T-helper 2 cell (primary cell): ENCODE data around the gene ARL6IP5.

ENCODE experiments used
- DNase-seq, 5 experiments: peaks; one replicate each; pipeline versions ENCODE4 v3.0.0 to v3.0.0-alpha.2; 2012 to 2022

ARL6IP5 gene

DNA sequence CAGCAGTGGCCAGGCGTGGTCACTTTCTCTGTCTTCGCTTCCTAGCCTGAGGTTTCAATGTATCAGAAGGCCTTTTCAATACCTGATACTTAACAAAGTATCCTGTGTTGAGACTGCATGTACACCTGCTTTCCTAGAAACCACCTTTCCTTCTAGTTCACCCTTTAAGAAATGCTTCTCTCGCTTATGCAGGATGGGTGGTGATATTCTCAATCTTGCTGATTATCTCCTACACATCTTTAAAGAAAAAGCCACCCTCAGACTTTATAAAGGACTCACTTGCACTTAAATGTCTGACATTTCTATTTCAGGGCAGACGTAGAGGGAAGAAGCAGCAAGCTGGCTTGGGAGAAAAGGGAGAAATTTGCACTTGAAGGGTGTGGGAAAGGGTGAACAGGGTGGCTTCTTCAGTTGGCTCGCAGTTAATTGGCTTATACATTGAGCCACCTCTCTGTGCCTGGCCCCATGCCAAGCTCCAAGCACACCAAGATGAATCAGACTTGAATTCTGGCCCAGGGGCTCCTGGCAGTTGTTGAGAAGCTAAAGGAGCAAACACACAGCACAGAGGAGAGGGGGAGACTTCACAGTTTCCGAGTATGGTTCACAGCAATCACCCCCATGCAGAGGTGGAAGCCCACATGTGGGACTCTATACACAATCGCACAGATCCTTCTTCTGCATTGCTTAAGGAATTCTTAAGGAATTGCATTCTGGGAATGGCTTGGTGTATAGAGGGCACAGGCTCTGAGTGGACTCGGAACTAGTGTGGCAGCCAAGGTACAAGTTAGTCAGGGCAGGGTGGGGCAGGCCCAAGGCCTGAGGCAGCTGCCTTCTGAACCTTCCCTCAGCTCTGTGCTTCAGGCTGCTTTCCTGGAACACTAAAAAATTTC is 1.3 kb downstream of the ARL6IP5 start:
- DNase-seq: peak in 3 of 5 experiments; percentile 50 to 82 (median 60)

DNA sequence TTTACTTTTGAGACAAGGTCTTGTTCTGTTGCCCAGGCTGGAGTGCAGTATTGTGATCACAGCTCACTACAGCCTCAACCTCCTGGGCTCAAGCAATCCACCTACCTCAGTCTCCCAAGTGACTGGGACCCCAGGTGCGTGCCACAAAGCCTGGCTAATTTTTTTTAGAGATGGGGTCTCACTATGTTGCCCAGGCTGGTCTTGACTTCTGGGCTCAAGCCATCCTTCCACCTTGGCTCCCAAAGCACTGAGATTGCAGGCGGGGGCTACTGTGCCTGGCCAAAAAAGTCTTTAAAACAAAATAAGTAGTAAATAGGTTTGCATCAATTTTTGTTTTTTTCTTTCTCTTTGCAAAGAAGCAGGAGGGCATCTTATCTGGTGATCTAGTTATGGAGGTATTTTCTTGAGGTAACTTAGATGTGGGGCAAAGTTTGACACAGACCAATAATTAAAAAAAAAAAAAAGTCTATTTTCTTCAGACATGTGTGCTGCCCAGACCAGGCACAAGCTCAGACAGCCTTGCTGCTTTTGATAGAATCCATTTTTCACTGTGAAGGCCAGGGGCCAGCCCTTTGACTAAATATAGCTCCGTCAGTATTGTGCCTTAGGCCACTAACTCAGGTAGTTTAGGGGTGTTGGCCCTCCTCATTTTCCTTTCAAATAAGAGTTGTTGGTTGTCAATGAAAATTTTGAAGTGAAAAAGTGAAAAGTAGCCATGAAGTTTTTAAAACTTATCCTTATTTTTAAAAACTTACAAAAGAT is 2.5 kb downstream of the ARL6IP5 start:
- DNase-seq: peak in 1 of 5 experiments; percentile 62

DNA sequence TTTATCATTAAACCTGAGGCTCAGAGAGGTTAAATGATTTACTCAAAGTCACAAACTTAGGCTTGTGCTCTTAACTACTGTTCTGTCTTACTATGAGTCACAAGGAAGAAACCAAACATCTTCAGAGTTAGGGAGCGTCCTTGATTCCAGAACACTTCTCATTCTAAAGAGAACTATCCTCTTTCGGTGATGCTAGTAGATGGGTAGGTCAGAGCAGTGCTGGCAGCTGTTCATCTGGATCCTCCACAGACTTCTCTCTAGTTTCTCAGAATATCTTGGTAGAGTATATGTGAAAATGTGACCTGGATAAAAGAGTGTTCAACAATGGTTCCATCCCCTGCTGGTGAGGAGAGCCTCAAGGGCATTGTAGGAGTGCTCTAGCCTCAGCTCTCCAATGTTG is 3.3 kb downstream of the ARL6IP5 start:
- peak in 1 of 5 experiments; percentile 52 for DNase-seq

DNA sequence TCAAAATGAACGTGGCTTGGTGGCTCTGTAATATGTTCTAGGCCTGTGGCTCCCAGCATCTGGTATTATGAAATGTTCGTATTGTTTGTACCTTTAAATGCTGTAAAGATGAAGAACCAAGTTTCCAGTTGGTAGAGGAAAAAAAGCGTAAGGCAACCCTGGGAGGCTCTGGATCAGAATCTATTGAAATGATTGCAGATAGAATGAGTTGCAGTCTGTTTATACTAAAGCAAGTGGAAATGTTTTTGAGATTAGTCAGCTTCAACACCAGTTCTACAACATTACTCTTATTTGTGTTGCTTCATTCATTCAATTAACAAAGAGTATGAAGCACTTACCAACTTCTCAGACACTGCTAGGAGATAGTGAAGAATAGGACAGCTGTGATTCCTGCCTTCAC is 5.3 kb downstream of the ARL6IP5 start:
- no peak for DNase-seq

DNA sequence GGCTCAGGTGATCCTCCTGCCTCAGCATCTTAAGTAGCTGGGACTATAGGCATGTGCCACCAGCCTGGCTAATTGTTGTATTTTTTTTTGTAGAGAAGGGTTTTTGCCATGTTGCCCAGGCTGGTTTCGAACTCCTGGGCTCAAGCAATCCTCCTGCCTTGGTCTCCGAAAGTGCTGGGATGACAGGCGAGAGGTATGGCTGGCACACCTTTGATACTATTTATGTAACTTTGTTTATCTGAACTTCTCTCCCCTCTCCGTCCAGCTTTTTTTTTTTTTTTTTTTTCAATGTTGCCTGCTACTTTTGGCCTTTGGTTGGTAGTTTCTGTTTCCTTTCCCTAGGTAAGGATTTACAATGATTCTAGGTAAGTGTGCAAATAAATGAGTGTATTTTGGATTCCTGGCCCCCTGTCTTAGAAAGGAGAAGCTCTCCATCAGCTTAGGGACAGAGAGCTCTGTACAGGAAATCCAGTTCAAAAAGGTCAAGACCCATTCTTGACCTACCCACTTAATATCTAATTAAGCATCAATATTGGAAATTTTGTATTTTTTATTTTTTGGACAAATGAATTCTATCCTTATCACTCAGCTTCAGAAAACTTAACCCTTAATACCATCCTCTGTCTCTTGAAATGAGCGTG is 6.8 kb downstream of the ARL6IP5 start:
- no peak for DNase-seq

DNA sequence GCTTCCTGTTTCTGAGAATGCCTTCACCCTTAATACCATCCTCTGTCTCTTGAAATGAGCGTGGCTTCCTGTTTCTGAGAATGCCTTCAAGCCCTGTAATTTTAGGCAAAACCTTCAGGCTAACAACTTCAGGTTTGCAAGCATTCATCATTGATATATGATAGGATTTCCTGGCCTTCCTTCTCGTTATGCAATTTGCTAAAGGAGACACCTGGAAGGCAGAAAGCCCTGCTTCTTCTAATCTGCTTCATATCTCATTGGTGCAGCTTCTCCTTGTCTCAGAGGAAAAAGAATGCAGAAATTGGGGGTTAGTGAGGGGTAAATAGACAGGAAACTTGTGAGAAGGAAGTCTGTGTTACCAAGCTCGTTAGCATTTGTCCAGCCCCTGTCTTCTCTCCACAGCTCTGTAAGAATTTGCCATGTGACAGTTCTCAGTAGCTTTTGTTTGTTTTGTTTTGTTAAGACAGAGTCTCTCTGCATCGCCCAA is 7.3 kb downstream of the ARL6IP5 start:
- DNase-seq: peak in 2 of 5 experiments; percentile 48 to 84

DNA sequence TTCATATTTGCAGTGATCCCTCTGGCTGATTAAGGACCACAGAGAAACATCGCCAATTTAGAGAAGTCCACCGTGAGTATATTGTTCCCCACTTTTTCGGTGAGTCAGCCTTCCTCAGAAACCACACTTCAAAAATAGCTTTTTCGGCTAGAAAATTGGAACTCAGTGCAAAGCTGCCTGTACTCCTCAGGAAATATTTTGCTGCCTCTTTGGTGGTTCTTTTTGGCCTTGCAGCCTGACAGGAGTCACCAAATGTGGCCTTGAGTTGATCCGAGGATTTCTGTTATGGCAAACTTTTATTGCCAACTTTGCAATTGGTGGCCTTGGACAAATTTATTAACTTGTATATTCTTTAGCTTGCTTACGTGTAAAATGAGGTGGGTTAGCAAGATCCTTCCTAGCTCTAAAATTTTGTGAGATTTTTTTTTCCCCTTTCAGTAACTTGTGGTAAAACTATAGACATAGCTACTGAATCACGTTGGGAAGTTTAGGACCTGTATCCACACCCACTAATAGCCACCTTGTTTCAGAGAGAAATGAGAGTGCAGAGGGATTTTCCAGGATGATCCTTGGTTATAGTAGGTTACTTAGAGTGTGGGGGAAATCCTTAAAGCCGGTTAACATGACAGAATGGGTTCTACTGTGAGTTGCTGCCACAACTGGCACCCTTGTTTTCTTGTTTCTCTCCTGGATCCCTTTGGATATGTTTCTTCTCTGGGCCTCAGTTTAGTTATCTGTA is 9.9 kb downstream of the ARL6IP5 start:
- no peak for DNase-seq

GRCh38 chr3:69095636-69096035 is 10.9 kb downstream of the ARL6IP5 start:
- peak in 1 of 5 experiments; percentile 60 for DNase-seq

DNA sequence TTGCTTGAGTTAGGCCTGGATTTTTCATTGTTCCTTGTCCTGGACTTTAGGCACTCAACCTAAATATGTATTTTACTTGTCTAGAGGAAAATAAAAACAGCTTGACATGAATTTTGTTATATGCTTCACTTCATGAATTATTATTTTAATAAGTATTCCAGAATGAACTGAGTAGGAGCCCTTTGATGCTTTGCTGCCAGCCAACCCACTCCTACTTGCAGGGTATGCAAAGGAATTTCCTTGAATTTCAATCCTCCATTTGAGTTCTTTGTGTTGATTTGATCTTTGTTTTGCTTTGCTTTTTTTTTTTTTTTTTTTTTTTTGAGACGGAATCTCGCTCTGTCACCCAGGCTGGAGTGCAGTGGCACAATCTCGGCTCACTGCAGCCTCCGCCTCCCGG is 11.6 kb downstream of the ARL6IP5 start:
- no peak for DNase-seq

DNA sequence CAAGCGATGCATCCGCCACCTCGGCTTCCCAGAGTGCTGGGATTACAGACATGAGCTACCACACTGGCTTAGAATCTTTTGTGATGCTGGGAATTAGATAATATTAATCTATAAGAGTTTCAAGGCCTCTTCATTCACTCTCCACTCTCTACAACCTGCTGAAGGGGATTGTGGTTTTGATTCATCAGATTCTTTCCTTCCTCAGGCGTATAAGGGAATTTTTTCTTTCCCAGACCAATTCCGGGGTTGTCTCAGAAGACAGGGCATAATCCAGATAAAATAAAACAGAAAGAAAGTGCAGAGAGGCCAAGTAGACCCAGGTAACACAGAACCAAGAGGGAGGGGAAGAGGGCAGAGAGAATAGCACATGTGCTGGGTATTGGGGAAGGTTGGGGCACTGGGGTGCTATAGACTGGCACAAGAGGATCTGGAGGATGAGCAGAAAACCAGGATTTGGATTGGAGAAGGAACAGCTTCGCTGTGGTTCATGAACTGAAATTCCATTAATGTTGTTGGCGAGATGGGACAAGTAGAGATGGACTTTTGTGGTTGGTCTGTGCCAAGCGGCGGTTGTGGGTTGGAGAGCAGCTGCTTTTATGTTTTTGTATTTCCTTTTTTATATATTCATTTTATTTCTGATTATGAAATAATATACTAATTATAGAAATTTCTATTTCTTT is 12.8 kb downstream of the ARL6IP5 start:
- no peak for DNase-seq

DNA sequence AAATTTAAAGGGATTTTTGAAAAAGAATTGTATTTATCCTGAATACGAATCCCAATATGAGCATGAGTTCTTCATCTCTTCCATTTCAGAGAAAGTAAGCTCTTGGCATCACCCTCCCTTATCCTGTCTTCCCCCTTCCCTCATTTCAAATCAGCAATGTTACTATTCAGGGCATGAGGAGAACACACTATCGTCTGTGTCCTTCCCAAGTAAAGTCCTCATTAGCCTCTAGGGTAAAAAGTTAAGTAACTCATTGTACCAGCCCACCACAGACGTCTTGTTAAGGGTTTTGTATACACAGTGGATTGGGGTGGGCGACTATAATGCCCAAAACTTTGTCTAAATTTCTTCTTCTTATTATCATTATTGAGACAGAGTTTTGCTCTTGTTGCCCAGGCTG is 14.8 kb downstream of the ARL6IP5 start:
- no peak for DNase-seq

DNA sequence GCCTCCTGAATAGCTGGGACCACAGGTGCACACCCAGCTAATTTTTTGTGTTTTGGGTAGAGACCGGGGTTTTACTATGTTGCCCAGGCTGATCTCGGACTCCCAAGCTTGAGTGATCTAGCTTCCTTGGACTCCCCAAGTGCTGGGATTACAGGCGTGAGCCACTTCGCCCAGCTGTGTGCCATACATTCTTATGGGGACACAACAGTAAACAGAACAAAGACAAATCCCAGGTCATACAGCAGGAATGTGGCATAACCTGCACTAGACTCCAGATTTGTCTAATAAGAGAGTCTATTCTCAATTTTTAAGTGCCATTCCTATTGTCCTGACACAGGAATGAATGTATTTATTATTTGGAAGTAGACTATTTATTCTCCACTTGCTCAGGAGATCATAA is 17.6 kb downstream of the ARL6IP5 start:
- DNase-seq: no peak

- no peak for DNase-seq
These were observed 18.4 kb downstream of the ARL6IP5 start for GRCh38 chr3:69103123-69103522.

DNA sequence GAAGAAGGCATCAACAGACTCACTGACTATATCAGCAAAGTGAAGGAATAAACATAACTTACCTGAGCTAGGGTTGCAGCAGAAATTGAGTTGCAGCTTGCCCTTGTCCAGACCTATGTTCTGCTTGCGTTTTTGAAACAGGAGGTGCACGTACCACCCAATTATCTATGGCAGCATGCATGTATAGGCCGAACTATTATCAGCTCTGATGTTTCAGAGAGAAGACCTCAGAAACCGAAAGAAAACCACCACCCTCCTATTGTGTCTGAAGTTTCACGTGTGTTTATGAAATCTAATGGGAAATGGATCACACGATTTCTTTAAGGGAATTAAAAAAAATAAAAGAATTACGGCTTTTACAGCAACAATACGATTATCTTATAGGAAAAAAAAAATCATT is 19.8 kb downstream of the ARL6IP5 start:
- no peak for DNase-seq

- no peak for DNase-seq
These were observed 20.6 kb downstream of the ARL6IP5 start for GRCh38 chr3:69105320-69105719.

DNA sequence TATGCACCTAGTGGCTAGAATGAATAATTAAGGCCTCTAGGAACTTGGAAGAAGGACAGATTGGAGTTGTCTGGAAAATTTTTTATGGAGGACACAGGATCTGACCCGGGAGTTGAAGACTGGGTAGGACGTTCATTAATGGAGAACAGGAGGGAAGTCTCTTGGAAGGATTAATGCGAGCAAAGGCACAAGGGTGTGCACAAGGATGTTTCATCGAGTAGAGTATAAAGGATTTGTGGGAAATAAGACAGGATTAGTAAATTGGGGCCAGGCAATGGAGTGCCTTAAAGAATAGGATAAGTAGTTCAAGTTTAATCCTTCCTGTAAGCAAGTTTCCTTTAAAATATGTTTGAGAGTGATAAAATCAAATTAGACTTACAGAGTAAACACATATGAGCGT is 23.1 kb downstream of the ARL6IP5 start:
- DNase-seq: no peak

GRCh38 chr3:69108811-69109210 is 24.1 kb downstream of the ARL6IP5 start:
- no peak for DNase-seq

DNA sequence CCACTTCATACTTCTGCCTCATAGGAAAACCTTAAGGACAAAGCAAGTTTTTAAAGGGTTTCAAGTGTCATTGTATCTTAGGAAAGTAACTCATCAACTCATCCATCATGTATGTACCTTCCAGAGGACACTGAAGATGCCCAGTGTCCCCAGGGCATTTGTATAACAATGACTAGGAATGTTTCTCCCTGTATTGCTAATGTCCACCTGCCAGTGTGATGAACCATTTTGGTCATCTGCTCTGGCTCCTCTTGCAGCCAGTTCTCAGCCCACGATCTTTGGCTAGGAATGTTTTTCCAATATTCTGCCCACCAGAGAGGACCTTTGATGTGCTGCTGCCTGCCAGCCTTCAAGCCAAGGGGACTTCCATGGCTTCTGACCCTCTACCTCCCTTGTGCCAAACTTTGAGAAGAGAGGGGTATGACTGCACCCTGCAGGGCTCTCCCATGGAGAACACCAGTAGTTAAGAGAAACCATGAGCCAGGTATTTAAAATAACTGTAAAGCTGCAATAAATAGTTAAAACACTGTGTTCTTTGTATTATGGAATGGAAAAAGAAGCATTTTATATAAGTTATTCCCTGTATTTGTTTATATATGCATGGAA is 26.3 kb downstream of the ARL6IP5 start:
- no peak for DNase-seq

DNA sequence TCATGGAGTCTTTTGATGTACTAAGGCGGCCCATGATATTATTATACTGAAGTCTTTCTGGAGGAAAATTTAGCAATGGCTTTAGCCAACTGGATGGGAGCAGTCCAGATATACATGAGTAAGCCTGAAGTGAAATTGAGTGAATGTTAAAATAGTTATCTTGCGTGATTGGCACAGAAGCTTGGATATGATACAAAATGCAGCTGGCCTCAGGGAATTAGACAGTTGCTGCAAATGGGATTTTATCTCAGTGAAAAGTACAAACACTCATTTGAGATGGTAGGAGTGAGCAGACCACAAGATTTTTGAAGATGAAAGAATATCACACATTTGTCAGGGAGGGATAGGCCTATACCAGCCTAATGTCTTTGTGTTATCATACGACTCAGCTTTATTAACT is 28.8 kb downstream of the ARL6IP5 start:
- DNase-seq: no peak

DNA sequence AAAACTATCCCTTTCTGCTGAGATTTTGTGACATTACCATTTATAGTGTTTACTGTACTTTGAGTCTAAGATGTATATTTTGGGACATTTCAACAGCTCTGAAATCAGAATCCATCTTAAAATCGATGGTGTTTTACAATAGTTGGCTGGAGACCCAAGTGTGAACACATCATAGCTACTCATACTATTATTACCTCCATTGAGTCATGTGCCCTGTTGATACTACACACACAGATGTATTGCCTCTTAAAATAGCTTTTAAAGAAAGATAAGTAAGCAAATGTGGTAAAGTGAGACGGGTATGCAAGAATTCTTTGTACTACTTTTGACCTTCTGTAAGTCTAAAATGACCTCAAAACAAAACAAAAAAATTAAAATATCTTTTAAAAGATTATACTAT is 31.0 kb downstream of the ARL6IP5 start:
- DNase-seq: no peak

DNA sequence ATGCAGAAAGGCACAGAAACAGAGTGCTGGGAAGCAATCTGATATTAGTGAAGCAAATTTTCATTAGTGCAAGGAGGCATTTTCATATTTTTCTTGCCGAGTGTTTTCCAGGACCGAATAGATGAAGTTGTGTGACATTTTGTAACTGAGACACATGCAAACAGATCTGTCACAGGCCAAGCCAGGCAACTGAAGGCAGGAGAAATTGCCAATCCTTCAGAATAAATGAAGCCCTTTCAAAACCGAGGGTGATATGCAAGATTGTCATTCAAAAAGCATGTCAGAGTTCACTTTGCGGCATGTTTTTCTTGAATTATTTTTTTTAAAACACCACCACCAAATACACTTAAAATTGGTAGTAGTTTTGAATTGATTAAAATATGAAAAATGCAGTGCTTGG is 31.4 kb downstream of the ARL6IP5 start:
- no peak for DNase-seq

DNA sequence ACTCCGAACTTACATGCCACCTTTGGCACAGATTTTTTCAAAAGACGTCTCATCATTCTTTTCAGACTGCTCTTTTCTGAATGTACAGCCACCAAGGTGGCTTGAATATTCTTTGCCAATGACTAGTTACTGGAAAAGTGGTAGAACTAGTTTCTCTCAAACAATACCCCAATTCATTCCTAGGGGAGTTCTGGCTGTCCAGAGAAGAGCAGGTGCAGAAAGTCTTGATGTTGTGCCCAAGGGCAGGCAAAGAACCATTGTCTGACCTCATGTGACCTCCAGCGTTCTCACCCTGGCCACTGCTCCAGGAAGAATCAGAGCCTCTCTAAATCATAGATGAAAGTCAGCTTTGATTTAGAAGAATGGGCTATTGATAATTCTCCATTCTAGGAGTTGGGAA is 32.2 kb downstream of the ARL6IP5 start:
- no peak for DNase-seq
